GM12874 (cell line): ENCODE measurements around the gene LSS.

Experiments
- TF ChIP-seq, protein P1 (sequence below): IDR thresholded peaks from 2 replicates; pipeline ENCODE4 v1.5.1; 2011; ENCODE audit warnings: low read depth, mild to moderate bottlenecking, control low read depth, low read length, moderate library complexity; ENCODE audit not compliant: insufficient read depth

The LSS gene

DNA sequence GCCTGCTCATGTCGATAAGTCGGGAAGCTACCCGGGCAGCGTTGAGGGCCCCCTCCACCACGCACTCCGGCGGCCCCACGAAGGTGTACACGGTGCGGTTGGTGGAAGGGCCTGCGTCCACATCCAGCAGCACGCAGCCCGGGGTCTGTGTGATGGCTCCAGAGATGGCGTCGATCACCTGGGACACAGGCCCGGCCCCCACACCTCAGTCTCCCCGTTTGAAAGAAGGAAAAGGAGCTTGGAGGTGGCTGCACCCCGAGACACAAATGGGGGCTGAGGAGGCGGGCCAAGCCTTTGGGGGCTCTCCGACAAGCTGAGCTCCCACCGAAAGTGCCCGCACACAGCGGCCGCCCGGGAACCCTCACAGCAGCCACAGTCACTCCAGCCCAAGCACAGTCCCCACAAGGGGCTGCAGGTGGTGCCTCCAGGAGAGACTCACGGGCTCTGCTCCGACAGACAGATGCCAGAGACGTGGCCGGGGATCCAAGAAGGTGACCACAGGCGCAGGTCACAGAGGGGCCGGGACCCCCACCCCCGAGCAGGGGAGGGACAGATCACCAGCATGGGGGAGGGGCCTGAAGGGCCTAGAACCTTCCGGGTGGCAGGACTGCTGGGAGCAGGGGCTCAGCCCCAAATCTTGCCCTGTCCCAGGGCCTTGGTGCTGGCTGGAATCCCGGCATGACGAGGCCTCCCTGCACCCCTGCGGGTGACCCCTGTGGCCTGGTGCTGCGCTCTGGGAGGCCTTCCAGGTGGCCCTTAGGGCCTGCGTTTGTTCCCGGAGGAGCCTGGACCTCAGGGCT, 74.2 kb downstream of the LSS start:
- TF ChIP-seq, protein P1, sequence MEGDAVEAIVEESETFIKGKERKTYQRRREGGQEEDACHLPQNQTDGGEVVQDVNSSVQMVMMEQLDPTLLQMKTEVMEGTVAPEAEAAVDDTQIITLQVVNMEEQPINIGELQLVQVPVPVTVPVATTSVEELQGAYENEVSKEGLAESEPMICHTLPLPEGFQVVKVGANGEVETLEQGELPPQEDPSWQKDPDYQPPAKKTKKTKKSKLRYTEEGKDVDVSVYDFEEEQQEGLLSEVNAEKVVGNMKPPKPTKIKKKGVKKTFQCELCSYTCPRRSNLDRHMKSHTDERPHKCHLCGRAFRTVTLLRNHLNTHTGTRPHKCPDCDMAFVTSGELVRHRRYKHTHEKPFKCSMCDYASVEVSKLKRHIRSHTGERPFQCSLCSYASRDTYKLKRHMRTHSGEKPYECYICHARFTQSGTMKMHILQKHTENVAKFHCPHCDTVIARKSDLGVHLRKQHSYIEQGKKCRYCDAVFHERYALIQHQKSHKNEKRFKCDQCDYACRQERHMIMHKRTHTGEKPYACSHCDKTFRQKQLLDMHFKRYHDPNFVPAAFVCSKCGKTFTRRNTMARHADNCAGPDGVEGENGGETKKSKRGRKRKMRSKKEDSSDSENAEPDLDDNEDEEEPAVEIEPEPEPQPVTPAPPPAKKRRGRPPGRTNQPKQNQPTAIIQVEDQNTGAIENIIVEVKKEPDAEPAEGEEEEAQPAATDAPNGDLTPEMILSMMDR, result no peak

DNA sequence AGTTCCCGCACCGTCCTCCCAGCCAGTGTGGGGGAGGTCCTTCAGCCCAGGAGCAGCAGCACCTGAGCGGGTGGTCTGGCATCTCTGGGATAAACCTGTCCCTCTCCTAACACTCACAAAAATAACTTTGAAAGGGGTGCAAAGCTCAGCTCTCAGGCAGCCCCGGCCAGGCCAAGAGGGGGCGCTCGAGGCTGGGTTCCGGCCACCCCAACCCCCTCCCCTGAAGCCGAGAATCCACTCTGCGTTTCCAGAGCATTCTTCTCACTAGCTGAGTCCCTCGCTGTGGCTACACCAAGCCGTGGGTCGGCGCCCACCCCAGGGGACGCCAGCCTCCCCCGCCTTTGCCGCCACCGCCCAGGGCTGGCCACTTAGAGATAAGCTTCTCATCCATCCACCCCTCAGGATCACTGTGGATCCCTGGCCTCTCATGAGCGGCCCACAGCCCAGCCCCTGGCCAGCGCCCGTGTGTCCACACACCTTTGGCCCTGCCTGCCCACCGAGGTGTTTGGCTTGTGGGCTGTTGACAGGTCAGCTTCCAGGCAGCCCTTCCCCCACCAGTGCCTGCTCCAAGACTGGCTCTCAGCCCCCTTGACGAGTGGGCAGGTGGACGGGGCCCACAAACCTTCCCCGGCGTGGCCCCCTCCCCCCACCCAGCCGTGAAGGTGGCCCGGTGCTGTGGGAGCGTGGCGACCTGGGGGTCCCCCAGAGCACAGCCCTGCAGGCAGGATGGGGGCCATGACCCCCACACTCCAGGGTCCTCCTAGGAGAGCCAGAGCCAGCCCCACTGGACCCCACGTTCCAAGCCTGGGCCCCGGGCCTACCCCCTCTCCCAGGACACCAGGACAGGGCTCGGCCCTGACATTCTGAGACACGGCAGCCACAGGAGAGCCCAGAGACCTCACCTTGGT, 75.1 kb downstream of the LSS start:
- TF ChIP-seq, protein P1, result peak; percentile 77

DNA sequence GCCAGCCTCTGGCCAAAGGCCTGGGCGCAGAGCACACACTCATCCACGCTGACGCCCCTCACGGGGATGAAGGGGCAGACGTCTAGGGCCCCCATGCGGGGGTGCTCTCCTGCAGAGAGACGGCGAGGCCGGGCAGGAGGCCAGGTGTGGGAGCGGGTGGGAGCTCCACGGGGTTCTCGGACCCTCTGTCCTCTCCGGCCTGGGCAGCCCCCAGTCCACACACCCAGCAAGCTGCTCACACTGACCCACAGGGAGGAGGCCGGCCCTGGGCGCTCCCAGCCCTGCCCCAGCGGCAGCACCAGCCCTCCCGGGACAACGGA, 75.7 kb downstream of the LSS start:
- TF ChIP-seq, protein P1, result no peak

DNA sequence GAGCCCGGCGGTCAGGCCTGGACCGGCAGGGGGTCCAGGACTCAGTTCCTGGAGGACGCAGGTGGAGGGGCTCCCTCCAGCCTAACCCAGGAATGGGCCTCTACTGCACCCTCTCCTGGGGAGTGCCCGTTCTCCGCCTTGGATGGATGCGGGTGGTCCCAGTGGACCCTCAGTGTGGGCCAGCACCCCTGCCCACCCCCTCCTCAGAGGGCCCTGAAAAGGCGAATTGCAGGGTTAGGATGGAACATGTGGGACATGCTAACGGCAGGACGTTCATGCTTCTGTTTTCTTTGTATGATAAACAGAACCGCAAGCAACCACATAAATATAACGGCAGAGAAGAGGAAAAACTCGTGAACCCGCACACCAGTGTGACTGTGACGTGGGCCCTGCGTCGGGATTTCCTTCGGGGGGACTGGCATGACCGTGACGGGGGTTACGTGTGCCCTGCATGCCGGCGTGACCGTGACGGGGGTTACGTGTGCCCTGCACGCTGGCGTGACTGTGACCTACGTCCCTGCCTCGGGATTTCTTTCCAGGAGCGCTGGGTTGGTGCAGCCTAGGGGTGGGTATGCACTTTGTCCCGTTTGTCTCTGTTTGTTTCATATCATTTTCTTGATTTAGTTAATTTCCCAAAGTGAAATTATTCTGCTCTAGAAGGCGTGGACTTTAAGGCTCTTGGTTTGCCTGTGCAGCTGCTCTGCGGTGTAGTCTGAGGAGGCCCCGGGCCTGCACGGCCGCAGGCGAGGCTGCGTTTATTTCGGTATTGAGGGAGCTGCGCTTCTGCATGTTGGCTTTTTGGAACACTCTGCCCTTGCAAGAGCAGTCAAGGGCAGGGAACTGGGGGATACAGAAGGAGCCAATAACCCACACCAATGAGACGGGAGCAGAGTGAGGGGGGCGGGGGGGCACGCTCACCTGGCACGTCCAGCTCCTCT, 76.3 kb downstream of the LSS start:
- TF ChIP-seq, protein P1, result no peak

DNA sequence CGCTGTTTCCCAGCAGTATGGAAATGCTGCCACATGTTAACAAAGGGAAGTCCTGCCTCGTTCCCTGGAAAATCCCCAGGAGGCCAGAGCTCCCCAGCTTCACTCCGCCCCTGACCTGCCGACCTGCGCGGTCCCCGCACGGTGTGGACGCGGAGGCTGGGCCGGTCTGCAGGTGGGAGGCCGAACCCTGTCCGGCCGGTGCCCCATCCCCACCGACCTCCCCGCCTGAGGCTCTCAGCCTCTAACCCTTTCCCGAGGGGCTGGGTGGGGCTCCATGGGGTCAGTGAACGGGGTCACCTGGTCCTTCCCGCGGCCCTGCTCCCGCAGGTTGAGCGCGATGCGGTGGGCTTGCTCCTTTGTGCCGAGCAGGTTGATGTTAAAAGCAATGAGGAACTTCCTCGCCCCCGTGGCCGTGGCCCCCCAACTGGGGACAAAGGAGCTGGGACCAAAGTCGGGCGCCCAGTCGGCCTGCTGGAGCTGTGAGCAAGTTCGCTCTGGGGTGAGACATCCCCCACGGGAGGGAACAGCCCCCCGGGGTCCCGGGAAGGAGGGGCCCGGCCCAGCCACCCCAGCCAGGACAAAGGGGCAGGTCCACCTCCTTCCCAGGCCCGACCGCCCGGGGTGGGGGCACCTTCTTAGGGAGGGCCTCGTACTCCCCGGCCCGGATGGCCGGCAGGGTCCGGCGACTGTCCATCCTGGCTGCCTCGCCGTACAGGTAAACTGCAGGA, 77.1 kb downstream of the LSS start:
- TF ChIP-seq, protein P1, result no peak

DNA sequence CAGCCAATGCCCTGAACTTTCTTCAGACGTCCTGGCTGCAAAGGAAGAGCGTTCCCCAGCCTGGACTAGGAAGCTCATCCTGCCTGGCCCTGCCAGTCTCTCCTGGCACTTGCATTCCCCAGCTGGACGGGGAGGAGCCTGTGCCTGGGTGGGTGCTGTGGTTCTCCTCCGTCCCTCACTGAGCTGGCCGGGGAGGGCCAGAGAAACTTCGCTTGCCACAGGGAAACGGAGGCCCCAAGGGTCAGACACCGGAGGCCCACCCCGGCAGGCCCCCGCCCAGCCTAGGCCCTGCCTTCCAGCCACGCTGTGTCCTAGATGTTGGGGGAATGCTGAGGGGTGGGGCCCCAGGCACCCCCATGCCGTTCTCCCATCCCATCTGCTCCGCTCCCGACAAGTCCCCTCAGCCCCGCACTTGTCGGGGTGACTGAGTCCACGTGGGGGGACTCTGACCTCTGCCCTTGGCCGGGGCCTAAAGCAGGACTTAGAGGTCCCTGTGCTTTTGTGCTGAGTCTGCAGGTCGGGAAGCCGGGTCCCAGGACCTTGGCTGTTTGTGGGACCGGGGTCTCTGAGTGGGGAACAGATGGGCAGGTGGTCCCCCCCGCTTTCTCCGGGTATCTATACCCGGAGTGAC, 78.0 kb downstream of the LSS start:
- TF ChIP-seq, protein P1, result no peak
